ENCODE results near the gene C10orf67.

The C10orf67 gene

DNA sequence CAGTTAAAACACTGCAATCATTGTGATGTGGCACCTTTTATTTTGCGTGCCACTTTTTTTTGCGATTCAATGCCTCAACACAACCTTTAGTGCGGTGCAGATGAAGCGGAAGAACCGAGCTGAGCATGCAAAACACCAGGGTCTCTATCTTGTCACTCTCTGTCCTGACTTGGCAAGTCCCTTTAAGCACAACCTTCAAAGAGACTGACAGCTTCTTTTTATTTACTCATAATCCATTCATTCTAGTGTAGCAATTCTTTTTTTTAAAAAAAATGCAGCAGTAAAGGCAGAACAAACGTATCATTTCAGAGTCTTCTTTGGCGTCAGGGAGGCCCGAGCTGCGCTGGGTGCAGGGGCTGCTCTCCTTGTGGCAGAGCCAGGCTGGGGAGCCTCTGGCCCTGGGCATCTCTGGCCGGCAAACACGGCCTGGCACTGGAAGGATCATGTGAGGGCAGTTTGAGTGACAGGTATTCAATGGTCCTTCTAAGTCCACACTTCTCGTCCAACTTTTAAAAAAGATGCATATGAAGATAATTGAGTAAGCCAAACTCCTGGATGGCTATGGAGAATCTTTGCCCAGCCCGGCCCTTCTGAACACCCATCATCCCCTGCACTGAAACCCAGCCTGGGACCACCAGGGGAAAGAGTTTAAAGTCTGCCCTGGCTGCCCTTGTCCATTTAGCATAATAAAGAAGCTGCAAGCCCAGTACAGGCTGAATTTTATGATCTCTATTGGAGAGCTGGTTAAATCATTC is 148.6 kb downstream of the C10orf67 start:
- no peak for DNase-seq

DNA sequence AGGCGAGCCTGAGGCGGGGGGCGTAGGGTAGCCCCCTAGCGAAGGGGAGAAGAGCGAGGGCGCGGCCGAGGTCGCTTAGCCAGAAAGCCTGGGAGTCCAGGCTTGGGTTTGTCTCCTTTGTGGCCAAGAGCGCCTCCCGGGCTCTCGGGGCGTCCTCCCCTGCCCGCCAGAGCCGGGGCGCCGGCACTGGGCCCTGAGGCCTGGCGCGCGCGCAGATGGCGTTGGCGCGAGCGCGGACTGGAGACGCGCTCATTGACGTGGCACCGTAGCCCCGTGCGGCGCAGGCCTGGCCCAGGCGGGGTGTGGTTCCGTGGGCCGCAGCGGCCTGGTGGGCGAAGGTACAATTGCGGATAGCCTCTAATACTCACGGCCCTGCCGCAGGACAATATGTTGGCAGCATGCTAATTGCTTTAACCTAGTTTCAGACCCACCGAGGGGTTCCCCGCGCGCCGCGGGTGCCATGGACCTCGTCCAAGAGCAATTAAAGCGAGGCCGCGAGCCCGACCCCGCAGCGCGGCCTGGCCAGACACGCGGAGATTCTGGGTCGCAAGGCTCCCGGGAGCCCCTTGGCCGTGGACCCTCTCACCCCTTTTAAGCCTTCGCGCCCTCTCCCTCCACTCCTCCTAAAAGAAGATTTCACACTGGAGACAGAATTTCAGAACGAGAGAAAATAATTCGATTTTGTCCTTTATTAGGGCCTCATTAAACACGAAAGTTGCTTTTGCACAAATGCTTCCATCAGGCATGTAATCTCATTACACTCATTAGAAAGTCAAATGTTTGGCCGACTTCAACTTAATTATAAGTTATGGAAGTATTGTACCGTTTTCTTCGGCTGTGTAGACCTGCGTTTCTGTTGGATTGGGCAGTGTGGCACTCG is 149.4 kb downstream of the C10orf67 start:
- no peak for DNase-seq

DNA sequence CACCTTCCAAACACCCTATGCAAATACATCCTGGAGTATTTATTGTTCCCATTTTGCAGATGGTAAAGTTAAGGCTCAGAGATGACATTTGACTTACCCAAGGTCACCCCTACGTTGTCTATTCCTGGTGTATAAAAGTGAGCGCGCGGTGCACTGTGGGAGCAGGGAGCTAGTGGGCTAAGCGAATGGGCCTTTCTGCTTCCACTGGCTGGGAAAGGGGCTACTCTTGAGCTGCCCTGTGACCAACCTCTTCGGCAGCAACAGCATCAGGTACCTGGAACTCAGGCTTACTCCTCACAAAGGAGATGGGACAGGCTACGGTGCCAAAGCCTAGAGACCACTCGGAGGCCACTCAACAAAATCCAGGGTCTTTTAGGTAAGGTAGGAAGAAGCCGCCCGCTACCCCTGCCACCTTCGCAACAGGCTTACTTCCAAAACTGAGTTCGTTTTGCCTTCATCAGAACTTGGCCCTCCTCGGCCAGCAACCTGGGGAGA is 150.1 kb downstream of the C10orf67 start:
- DNase-seq = no peak

DNA sequence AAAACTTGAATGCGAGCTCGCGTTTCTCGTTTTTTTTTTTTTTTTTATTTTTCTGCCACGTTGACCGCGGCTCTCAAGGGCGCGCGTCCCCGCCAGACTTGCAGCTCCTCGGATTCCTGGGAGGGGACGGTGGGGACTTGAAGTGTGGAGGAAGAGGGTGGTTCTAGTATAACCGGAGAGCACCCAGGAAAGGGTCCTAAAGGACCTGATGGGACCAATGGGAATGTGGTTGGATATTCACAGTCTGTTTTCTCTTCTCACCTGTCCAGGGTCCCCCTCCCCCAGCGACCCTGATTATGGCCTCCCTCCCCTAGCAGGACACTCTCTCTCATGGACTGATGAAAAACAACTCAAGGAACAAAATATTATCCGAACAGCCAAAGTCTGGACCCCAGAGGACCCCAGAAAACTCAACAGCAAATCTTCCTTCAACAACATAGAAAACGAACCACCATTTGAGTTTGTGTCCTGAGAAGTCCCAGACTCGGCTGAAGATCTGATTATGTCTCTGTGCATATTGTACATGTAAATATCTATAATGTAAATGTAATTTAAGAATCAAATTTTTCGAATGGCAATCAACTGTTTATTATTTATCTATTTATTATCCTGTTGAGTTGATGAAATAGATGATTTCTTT is 151.0 kb downstream of the C10orf67 start:
- DNase-seq = no peak

DNA sequence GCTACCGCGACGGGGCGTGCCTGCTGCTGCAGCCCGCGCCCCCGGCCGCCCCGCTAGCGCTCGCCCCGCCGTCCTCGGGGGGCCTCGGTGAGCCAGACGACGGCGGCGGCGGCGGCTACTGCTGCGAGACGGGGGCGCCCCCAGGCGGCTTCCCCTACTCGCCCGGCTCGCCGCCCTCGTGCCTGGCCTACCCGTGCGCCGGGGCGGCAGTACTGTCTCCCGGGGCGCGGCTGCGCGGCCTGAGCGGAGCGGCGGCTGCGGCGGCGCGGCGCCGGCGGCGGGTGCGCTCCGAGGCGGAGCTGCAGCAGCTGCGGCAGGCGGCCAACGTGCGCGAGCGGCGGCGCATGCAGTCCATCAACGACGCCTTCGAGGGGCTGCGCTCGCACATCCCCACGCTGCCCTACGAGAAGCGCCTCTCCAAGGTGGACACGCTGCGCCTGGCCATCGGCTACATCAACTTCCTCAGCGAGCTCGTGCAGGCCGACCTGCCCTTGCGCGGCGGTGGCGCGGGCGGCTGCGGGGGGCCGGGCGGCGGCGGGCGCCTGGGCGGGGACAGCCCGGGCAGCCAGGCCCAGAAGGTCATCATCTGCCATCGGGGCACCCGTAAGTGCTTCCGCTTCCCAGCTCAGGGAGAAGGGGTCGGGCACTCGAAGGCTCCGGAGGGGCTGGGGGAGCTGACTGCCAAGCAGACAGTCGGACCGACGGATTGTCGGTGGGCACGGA is 151.7 kb downstream of the C10orf67 start:
- no peak for DNase-seq

DNA sequence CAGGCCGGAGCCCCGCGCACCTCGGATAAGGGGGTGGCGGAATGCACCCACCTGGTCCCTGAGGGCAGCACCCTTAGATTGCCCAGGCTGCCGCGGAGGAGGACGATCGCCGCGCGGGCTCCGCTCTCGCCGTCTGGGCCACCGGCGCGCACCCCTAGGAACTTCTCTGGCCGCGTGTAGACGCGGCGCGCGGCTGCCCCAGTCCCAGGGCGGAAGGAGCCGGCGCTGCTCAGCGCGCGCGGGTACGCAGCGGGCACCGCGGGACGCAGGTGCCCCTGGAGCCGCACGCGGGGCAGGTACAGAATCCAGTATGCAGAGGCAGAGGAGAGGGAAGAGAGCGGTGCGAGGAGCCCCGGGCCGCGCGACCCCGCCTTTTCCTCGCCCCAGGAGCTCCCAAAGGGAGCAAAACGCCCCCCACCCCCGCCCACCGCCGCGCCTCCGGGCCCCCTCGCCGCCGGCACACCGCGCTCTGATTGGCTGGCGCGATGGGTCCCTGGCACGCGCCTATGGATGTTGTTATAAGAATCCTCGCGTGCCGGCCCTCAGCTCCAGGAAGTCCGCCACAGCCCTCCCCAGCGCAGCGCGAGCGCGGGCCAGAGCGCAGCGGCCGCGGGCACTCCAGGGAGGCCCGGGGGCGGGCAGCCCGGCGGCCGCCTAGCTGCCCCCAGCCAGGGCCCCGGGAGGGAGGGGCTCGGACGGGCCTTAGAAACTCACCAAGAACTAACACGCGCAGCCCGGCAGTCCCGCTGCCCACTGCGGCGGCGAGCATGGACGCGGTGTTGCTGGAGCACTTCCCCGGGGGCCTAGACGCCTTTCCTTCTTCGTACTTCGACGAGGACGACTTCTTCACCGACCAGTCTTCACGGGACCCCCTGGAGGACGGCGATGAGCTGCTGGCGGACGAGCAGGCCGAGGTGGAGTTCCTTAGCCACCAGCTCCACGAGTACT is 152.6 kb downstream of the C10orf67 start, which contains the start of gene PTF1A:
Gene PTF1A, plus strand, starts transcription at position 549 of the 948 bp plus-strand sequence. Its CDS starts 219 bp downstream, at position 768.
- no peak for DNase-seq

DNA sequence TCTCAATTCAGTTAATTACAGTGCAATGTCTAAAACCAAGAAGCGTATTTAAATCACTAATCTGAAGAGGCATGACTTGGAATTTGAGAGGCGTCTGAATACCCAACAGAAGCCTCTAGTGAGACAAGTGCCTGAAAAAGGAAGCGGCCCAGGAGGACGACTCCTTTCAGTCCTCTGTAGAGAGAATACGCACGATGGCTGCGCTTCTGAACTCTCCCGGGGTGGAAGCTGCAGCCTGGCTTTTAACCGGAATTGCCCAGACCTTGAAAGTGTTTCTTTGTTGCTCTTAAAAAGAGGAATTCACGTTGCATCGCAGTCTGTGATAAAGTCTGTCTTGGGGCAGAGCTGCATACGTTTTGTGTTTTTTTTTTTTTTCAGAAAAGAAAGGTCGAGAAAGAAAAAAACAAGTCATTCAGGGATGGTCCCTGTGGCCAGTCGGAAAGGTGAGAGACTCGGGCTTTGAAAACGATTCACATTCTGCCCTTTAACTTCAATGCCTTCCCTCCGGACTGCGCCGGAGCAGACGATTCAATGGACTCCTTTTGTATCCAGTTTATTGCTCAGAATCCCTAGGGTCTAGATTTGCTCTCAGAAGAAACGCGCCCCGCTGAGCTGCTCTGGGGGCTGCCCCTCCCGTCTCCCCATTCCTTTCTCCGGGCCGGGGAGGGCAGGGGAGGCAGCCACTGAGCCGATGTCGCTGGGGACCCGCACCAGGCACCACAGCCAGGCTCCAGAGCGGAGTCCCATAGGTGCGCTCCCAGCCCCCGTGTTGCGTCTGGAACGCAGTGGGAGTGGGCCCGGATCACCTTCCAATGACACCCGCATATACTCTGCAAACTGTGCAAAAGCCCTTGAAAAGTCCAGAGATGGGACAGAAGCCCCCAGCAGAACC is 153.5 kb downstream of the C10orf67 start:
- peak; percentile 21 for DNase-seq

DNA sequence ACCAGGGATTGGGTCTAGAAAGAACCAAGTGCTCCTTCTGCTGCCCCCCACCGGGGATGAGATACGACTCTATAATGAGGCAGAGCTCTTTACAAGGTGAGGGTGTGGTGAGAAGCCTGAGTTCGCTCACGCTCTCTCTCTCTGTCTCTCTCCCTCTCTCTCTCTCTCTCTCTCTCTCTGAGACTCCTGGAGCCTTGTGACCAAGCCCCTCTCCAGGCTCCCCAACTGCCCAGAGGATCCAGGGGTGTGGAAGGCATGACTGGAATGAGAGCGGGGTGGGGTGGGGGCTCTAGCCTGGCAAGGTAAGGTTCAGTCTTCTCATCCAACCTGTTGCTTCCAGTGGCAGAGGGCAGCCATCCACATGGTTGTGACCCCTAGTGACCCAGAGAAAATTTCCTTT is 155.6 kb downstream of the C10orf67 start:
- DNase-seq = no peak

DNA sequence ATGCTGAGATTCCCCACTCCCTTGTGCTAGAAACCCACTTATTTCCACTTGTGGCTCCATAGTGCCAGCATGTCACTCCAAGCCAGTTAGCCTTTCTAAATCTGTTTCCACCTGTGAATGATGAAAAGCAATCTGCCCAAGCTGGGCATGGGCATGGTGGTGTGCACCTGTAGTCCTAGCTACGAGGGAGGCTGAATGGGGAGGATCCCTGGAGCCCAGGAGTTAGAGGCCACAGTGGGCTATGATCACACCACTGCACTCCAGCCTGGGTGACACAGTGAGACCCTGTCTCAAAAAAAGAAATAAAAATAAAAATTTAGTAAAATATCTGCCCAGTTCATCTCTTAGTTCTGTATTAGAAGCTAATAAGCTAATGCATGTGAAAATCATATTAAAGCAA is 157.4 kb downstream of the C10orf67 start:
- DNase-seq = no peak

DNA sequence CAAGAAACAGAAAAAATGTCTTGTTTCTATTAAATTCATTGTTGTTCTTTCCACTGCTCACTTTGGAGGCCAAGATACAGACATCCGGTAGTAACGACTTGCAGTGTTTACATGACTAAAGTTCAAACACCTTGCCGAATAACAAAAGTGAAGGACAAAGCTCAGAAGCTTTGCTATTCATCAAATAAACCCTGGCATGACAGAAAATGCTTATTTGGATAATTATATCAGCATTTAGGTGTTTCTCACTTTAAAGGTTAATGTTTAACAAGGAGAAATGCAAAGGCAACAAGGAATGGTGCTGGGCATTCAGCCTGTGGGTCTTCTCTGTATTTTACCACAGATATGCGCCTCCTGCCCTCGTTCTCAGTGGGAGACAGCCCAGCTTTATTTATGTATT is 157.9 kb downstream of the C10orf67 start:
- no peak for DNase-seq

DNA sequence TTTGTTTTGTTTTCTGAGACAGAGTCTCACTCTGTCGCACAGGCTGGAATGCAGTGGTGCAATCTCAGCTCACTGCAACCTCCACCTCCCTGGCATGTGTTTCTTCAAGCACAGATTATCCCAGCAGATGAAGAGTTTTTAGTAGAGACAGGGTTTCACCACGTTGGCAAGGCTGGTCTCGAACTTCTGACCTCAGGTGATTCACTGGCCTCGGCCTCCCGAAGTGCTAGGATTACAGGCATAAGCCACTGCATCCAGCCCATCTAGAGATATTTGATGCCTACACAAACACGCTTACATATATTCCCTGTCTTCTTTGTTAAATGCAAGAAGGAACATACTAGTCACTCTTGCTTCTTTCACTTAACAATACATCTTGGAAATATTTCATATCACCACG is 158.4 kb downstream of the C10orf67 start:
- DNase-seq = no peak

DNA sequence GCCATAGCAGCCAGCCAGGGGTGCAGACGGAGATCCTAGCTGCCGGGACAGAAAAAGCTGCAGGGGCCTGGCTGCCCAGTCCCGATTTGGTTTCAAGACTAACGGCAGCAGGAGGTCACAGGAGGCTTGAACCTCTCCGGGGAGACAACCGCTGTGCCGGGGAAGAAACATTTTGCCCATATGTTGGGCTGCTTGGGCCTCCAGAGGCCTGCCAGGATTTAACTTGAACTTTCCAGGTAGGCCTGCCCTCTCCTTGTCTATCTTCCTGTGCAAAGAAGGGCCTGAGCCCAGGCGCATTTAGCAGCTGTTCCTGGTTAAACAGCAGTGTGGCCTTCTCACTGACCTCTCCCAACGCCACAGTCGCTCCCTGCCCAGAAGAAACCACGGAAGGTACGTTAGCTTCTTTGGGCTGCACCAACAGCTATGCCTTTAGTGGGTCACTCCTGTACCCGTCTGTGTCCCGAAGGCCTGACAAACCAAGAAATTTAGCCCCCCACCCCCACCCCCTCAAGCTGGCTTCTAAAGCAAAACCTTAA is 169.6 kb downstream of the C10orf67 start:
- no peak for DNase-seq

DNA sequence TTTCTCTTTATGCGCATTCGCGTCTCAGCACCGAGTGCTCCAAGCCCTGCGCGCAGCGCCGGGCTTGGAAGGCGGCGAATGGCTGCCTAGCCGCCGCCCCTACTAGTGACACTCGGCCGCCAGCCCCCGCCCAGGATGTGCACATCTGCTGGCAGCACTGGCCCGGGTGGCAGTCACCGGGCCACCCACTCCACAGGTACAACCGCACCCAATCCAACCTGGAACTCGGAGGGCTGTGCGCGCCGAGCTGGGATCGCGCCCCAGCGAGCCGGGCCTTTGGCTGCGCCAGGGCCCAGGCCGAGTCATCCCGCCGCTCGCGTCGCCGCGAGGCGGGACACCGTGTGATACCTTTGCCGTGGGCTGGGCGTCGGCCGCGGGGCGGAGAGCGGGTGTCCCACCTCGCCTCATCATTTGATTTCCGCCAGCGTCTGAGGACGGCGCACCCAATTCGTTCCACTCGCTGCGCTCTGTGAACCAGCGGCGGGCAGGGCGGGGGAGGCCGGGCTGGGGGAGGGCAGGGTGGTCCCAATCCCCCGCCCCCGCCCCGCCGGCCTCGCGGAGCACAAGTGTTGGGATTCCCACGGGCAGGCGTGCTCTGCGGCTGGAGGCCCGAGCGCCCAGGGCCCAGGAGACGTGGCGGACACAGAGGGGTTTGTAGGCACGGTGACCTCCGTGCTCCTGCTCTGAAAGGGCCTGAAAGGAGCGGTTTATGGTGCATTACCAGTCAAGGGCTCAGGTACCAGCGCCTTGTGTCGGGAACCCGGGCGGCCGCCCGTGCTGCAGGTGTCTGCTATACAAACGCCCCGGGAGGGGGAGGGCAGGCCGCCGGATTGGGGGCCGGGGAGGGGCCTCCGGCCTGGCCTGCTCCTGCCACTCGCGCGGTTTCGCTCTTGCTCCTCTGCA is 170.3 kb downstream of the C10orf67 start:
- no peak for DNase-seq

DNA sequence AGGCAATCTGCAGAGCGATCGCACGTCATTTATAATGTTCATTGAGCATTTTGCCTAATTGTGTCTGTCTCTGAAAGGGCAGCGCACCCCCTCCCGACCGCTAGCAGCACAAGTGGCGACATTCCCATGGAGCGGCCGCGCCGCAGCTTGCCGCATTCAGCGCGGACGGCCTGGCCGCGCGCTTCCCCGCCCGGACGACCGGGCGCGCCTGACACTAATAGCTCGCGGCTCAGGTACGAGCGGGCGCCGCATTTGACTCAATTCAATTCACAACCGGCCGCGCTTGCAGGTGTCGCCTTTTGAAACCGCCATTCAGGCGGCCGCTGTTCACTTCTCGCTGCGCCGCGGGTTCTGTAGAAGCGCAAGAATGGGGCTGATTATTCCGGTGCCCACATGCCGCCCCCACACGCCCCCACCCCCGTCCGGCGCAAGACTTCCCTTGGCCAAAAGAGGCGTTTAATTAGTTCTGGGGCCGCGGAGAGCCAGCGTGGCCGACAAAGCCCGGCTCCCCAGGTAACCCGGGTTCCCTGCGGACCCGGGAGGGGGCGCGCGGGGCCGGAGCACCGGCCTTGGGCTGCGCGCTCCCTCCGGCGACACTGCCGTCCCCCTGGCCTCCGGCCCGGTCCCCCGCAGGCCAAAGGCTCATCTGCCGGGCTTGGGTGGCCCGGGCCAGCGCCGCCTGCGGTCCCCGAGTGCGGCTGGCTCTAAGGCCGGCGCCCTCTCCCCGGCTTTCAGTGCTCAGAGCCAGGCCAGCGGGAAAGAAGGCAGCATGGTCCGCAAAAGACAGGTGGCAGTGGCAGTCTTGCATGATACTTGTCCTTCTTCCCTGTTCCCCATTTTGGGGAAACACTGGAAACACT is 171.2 kb downstream of the C10orf67 start:
- no peak for DNase-seq

DNA sequence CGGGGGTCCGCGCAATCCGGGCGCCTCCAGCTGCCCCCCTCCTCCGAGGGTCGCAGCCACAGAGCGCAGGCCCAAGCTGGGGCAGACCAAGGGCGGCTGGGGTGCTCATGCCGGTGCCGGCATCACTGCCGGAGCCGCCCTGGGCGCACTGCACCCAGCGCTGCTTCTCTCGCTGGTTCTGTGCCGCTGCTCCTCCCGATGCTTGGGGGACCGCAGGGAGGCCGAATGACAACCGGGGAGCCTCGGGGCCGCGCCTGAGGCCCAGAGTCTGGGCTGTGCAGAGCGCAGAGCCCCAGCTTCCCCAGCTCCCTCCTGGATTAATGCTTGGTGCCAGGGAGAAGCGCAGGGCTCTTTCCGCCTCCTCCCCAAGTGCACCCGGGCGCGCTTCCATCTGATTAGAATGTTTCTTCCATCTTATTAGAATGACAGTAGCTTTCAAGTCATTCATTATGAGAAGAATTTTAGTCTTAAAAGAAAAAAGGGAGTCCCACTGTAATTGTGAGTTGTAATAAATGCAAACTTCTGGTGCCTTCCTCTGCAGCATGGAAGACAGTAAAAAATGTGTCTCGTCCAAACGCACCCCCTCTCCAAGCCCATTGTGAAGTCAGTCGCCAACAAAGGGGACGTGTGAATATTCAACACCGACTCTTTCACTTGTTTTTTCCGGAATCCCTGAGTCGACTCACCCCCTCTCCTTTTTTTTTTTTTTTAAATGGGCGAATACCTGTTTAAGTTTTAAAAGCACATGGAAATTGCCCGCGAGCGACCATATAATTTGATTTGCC is 172.0 kb downstream of the C10orf67 start:
- no peak for DNase-seq

DNA sequence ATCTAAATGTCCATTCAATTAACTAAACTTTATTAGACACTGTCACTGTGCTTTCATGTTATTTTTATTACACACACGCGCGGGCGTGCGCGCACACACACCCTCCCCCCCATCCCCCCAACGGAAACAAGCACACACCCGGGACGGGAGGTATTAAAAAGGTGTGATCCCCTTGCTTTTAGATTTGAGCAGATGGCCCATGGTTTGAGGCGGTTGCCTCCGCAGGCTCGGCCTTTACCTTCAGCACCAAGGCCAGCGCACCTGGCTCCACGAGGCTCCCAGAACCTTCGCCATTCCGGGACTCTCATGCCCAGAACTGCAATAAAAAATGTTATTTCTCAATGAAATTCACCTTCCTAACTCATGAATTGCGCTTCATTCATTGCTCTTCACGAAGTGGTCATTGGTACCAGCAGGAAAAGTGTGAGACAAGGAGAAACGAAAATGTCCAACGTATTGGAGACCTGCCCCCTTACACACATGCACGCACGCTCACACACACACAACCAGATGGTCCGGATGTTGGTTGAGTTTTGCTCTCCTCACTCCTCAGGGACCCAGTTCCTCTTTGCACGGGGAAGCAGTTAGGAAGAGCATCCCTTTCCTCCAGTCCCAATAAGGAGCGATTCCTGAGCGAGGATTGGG is 173.2 kb downstream of the C10orf67 start:
- no peak for DNase-seq

DNA sequence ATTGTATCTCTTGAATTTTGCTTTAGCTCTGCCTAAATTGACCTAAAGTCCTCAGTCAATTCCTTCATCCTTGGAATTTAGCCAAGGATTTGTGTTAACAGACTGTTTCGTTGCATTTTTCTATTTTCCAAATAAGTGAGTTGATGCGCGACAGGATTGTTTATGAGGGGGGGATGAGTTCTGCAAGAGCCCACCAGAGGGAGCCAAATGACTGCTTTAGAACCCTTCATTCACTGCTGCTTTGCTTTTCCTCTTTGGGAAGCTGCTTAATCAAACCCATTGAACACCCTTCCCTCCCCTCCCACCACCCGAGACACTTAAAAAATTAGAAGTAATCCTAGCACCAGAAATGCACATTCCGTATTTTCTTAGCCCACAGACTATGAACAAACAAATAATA is 186.2 kb downstream of the C10orf67 start:
- peak; percentile 29 for DNase-seq

Data from NCI-H1436 treated with DMSO at 0.1 percent for 48 hours (cell line).